Neural cell (in vitro differentiated cells): ENCODE results near the gene SLC25A29. TPM values are rescaled to one million over a fixed set of nuclear protein-coding genes. Genes with fewer than 3 reads are reported as not detected.

ENCODE experiments used
- H2AFZ ChIP-seq: fragments of 200-600, 300-800 bp; sonication (generic), shearing (Covaris generic); 2 replicates; pipeline ENCODE4 v1.6.0; 2014; ENCODE audit warnings: low read depth, mild to moderate bottlenecking, antibody characterized with exemption, low read length, moderate library complexity
- H3F3A ChIP-seq: fragments of 200-600 bp; shearing (Covaris generic); 2 replicates; pipeline ENCODE4 v1.6.1; 2016; ENCODE audit warnings: mild to moderate bottlenecking, moderate library complexity, mixed read lengths, antibody characterized with exemption, low read length; ENCODE audit not compliant: insufficient read depth, poor library complexity, severe bottlenecking
- H3K27ac ChIP-seq: fragments of 200-600, 300-800 bp; sonication (generic), shearing (Covaris generic); 2 replicates; pipeline ENCODE4 v1.5.1; 2014; ENCODE audit warnings: mild to moderate bottlenecking, low read length, moderate library complexity
- H3K27me3 ChIP-seq: fragments of 300-800, 200-600 bp; sonication (generic), shearing (Covaris generic); 2 replicates; pipeline ENCODE4 v1.6.0; 2014; ENCODE audit warnings: mild to moderate bottlenecking, low read depth, low read length, moderate library complexity; ENCODE audit not compliant: insufficient read depth
- H3K36me3 ChIP-seq: fragments of 300-800, 200-600 bp; sonication (generic), shearing (Covaris generic); 2 replicates; pipeline ENCODE4 v1.5.1; 2014; ENCODE audit warnings: mild to moderate bottlenecking, antibody characterized with exemption, low read length, moderate library complexity; ENCODE audit not compliant: insufficient read depth
- H3K4me2 ChIP-seq: fragments of 300-800, 200-600 bp; sonication (generic), shearing (Covaris generic); 2 replicates; pipeline ENCODE4 v1.6.0; 2014; ENCODE audit warnings: mild to moderate bottlenecking, low read length
- H3K4me3 ChIP-seq: fragments of 300-800, 200-600 bp; sonication (generic), shearing (Covaris generic); 2 replicates; pipeline ENCODE4 v1.5.1; 2014; ENCODE audit warnings: mild to moderate bottlenecking, low read length, moderate library complexity
- H3K79me2 ChIP-seq: fragments of 200-600 bp; shearing (Covaris generic); replicated peaks from 2 replicates; pipeline ENCODE4 v1.6.0; 2014; ENCODE audit warnings: mild to moderate bottlenecking, low read length, moderate library complexity; ENCODE audit not compliant: insufficient read depth
- H3K9ac ChIP-seq: fragments of 300-800, 200-600 bp; sonication (generic), shearing (Covaris generic); 2 replicates; pipeline ENCODE4 v1.6.1; 2016; ENCODE audit warnings: mild to moderate bottlenecking, low read length, mixed read lengths
- H3K9me2 ChIP-seq: fragments of 200-600 bp; shearing (Covaris generic); 2 replicates; pipeline ENCODE4 v1.6.1; 2016; ENCODE audit warnings: mild to moderate bottlenecking, low read length, mixed read lengths; ENCODE audit not compliant: insufficient read depth
- H3K9me3 ChIP-seq: fragments of 200-600, 300-800 bp; sonication (generic), shearing (Covaris generic); 2 replicates; pipeline ENCODE4 v1.6.1; 2016; ENCODE audit warnings: mild to moderate bottlenecking, mixed run types, low read length, moderate library complexity, mixed read lengths
- H4K20me1 ChIP-seq: fragments of 200-600 bp; shearing (Covaris generic); 2 replicates; pipeline ENCODE4 v1.6.1; 2016; ENCODE audit warnings: mild to moderate bottlenecking, mixed run types; ENCODE audit not compliant: insufficient read depth
- EP300 ChIP-seq: fragments of 450-650 bp; conservative IDR thresholded peaks from 2 replicates; pipeline ENCODE4 v1.6.1; 2014; ENCODE audit warnings: antibody characterized with exemption, mild to moderate bottlenecking, moderate library complexity; ENCODE audit not compliant: poor library complexity, severe bottlenecking
- EZH2 ChIP-seq: fragments of 200-600, 300-800 bp; shearing (Covaris generic), sonication (generic); IDR thresholded peaks from 2 replicates; pipeline ENCODE4 v1.6.1; 2014; ENCODE audit warnings: antibody characterized with exemption, low read length, borderline replicate concordance, mild to moderate bottlenecking; ENCODE audit not compliant: insufficient read depth, poor library complexity, severe bottlenecking
- MXI1 ChIP-seq: fragments of 450-650 bp; conservative IDR thresholded peaks from 2 replicates; pipeline ENCODE4 v1.6.1; 2014; ENCODE audit warnings: antibody characterized with exemption, mild to moderate bottlenecking; ENCODE audit not compliant: poor library complexity, severe bottlenecking
- POLR2AphosphoS5 ChIP-seq: IDR thresholded peaks from 2 replicates; pipeline ENCODE4 v1.6.1; 2012
- RAD21 ChIP-seq: fragments of 450-650 bp; conservative IDR thresholded peaks from 2 replicates; pipeline ENCODE4 v1.6.1; 2014; ENCODE audit warnings: antibody characterized with exemption, mild to moderate bottlenecking, moderate library complexity
- SMC3 ChIP-seq: fragments of 450-650 bp; conservative IDR thresholded peaks from 2 replicates; pipeline ENCODE4 v1.6.1; 2014; ENCODE audit warnings: antibody characterized with exemption, mild to moderate bottlenecking, moderate library complexity; ENCODE audit not compliant: poor library complexity
- TAF1 ChIP-seq: IDR thresholded peaks from 2 replicates; pipeline ENCODE4 v1.6.1; 2012; ENCODE audit warnings: low read depth
- polyA plus RNA-seq: library from polyadenylated mRNA; depleted of rRNA; stranded (reverse); fragments of >200 nt; gene quantifications from 2 replicates; pipeline ENCODE4 v1.2.3, GENCODE V29; 2014
- TF ChIP-seq, protein P1 (sequence below): IDR thresholded peaks from 2 replicates; pipeline ENCODE4 v1.6.1; 2012; ENCODE audit warnings: borderline replicate concordance
- TF ChIP-seq, protein P2 (sequence below): fragments of 450-650 bp; IDR thresholded peaks from 2 replicates; pipeline ENCODE4 v1.5.1; 2014; ENCODE audit warnings: antibody characterized with exemption, mild to moderate bottlenecking, moderate library complexity; ENCODE audit not compliant: poor library complexity, severe bottlenecking

SLC25A29 gene
- polyA plus RNA-seq, 1 donor from 2014 or later = 447 TPM

GRCh38 chr14:100322138-100322957 is 16.1 kb upstream of the SLC25A29 start:
- Histone ChIP-seq H3K9me2 (no peaks in the 10 kb centered on the region), H3K4me2 (no peak overlapping the region), H3F3A (no peaks in the 10 kb centered on the region), H3K27ac (no peak overlapping the region), H4K20me1 (no peaks in the 10 kb centered on the region), H2AFZ (no peak overlapping the region), H3K36me3 (no peaks in the 10 kb centered on the region), H3K9ac (no peak overlapping the region), H3K9me3 (no peaks in the 10 kb centered on the region), H3K4me3 (no peak overlapping the region), H3K27me3 (no peaks in the 10 kb centered on the region), H3K79me2 (no peaks in the 10 kb centered on the region)
- TF ChIP-seq RAD21 (no peak), EZH2 (no peak), SMC3 (no peak), MXI1 (no peak), TAF1 (no peak), POLR2AphosphoS5 (no peak), EP300 (no peak)
- TF ChIP-seq, protein P1, sequence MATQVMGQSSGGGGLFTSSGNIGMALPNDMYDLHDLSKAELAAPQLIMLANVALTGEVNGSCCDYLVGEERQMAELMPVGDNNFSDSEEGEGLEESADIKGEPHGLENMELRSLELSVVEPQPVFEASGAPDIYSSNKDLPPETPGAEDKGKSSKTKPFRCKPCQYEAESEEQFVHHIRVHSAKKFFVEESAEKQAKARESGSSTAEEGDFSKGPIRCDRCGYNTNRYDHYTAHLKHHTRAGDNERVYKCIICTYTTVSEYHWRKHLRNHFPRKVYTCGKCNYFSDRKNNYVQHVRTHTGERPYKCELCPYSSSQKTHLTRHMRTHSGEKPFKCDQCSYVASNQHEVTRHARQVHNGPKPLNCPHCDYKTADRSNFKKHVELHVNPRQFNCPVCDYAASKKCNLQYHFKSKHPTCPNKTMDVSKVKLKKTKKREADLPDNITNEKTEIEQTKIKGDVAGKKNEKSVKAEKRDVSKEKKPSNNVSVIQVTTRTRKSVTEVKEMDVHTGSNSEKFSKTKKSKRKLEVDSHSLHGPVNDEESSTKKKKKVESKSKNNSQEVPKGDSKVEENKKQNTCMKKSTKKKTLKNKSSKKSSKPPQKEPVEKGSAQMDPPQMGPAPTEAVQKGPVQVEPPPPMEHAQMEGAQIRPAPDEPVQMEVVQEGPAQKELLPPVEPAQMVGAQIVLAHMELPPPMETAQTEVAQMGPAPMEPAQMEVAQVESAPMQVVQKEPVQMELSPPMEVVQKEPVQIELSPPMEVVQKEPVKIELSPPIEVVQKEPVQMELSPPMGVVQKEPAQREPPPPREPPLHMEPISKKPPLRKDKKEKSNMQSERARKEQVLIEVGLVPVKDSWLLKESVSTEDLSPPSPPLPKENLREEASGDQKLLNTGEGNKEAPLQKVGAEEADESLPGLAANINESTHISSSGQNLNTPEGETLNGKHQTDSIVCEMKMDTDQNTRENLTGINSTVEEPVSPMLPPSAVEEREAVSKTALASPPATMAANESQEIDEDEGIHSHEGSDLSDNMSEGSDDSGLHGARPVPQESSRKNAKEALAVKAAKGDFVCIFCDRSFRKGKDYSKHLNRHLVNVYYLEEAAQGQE = no peak
- TF ChIP-seq, protein P2, sequence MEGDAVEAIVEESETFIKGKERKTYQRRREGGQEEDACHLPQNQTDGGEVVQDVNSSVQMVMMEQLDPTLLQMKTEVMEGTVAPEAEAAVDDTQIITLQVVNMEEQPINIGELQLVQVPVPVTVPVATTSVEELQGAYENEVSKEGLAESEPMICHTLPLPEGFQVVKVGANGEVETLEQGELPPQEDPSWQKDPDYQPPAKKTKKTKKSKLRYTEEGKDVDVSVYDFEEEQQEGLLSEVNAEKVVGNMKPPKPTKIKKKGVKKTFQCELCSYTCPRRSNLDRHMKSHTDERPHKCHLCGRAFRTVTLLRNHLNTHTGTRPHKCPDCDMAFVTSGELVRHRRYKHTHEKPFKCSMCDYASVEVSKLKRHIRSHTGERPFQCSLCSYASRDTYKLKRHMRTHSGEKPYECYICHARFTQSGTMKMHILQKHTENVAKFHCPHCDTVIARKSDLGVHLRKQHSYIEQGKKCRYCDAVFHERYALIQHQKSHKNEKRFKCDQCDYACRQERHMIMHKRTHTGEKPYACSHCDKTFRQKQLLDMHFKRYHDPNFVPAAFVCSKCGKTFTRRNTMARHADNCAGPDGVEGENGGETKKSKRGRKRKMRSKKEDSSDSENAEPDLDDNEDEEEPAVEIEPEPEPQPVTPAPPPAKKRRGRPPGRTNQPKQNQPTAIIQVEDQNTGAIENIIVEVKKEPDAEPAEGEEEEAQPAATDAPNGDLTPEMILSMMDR = no peak

- no peaks in the 10 kb centered on the region for H3F3A ChIP-seq
- H3K9me2 ChIP-seq = no peaks in the 10 kb centered on the region
- H3K36me3 ChIP-seq = no peaks in the 10 kb centered on the region
- no peak overlapping the region for H3K4me2 ChIP-seq
- H3K79me2 ChIP-seq = no peaks in the 10 kb centered on the region
- no peak overlapping the region for H3K27ac ChIP-seq
- TF ChIP-seq SMC3 = no peak
- TF ChIP-seq EZH2 = no peak
- TF ChIP-seq RAD21 = no peak
- TF ChIP-seq, protein P2 = no peak
- TF ChIP-seq, protein P1 = no peak
- no peak for TF ChIP-seq TAF1
- TF ChIP-seq POLR2AphosphoS5 = no peak
- H3K9me3 ChIP-seq = no peaks in the 10 kb centered on the region
- no peak overlapping the region for H3K9ac ChIP-seq
- H3K4me3 ChIP-seq = no peak overlapping the region
- no peaks in the 10 kb centered on the region for H3K27me3 ChIP-seq
- no peak overlapping the region for H2AFZ ChIP-seq
- H4K20me1 ChIP-seq = no peaks in the 10 kb centered on the region
These were observed 15.4 kb upstream of the SLC25A29 start for GRCh38 chr14:100321473-100322137.
